Esophagus muscularis mucosa (tissue), 3 donors: ENCODE measurements around the gene B4GALT3.

Experiments used
- POLR2A ChIP-seq: fragments of 450-650 bp; IDR thresholded peaks from one replicate; pipeline ENCODE4 v1.6.1; 2017; ENCODE audit warnings: antibody characterized with exemption, moderate library complexity, mild to moderate bottlenecking, low read depth
- POLR2AphosphoS5 ChIP-seq, 2 donors: sonication (generic); formaldehyde crosslinking; IDR thresholded peaks; one replicate each; pipeline ENCODE4 v1.6.1; 2017; ENCODE audit warnings: antibody characterized with exemption in 2 of 2
- TF ChIP-seq, protein P1 (sequence below), 3 experiments: fragments of 200-600 bp in 2 of 3; fragments of 450-650 bp in 1 of 3; sonication (generic) in 2 of 3; IDR thresholded peaks; one replicate each; pipeline ENCODE4 v1.5.1; 2017 to 2019; ENCODE audit warnings: antibody characterized with exemption in 3 of 3, mild to moderate bottlenecking in 2 of 3, moderate library complexity in 1 of 3

DNA sequence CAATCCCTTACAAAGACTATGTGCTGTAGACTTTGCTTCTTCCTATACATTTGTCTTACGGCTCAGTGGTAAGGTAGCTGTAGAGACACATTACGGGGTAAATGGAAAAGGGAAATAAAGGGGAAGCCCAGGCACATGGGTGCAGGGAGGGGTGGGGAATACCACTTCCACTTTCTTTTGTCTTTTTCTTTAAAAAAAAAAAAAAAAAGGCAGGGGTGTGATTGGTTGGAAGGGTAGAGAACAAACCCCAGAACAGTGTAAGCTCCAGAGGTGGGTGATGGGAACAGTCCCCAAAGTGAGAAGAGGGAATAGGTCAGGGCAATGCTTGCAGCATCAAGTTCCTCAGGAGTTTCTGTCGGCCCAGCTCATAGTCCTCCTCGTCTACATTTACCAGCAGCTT is 55.5 kb downstream of the B4GALT3 start:
- TF ChIP-seq POLR2AphosphoS5 (IDR thresholded peaks at IDR 0.05) (no peak), POLR2A (no peak)
- TF ChIP-seq, protein P1, sequence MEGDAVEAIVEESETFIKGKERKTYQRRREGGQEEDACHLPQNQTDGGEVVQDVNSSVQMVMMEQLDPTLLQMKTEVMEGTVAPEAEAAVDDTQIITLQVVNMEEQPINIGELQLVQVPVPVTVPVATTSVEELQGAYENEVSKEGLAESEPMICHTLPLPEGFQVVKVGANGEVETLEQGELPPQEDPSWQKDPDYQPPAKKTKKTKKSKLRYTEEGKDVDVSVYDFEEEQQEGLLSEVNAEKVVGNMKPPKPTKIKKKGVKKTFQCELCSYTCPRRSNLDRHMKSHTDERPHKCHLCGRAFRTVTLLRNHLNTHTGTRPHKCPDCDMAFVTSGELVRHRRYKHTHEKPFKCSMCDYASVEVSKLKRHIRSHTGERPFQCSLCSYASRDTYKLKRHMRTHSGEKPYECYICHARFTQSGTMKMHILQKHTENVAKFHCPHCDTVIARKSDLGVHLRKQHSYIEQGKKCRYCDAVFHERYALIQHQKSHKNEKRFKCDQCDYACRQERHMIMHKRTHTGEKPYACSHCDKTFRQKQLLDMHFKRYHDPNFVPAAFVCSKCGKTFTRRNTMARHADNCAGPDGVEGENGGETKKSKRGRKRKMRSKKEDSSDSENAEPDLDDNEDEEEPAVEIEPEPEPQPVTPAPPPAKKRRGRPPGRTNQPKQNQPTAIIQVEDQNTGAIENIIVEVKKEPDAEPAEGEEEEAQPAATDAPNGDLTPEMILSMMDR (IDR thresholded peaks at IDR 0.05): no peak
